GM12878 (cell line): ENCODE results near the gene LRRC23. TPM values are rescaled to one million over a fixed set of nuclear protein-coding genes. Genes with fewer than 3 reads are reported as not detected.

ENCODE experiments used
- ATAC-seq: fragments of 200-7000 bp; cut with Tn5 transposase; 3 replicates; pipeline ENCODE4 v1.9.1; 2020; ENCODE audit warnings: mild to moderate bottlenecking, moderate library complexity
- BruUV-seq: library from RNA; stranded (reverse); fragments of 400-500 nt; replicated peaks from 2 replicates; lab custom pipeline; 2021; lab: Mats Ljungman, UMichigan
- CTCF ChIA-PET: fragments of 300-600 bp; sonication (Branson Sonifier 250); formaldehyde crosslinking; extraction: SDS; loops from one replicate; lab custom pipeline; 2021; ENCODE audit warnings: inconsistent platforms; lab: Yijun Ruan, JAX
- POLR2A ChIA-PET: fragments of 350-600 bp; formaldehyde crosslinking; extraction: SDS; loops from one replicate; lab custom pipeline; 2021; ENCODE audit warnings: inconsistent platforms; lab: Charles Lee
- RAD21 ChIA-PET: fragments of 300-600 bp; sonication (Branson Sonifier 250); formaldehyde crosslinking; loops from one replicate; lab custom pipeline; 2023; ENCODE audit warnings: antibody characterized with exemption; ENCODE audit not compliant: unreplicated experiment; lab: Charles Lee
- SMC1A ChIA-PET: fragments of 300-600 bp; sonication (Branson Sonifier 250); formaldehyde crosslinking; loops from one replicate; lab custom pipeline; 2023; ENCODE audit not compliant: unreplicated experiment, uncharacterized antibody; lab: Charles Lee
- DNase-seq: peaks from one replicate; pipeline ENCODE4 v3.0.0-alpha.2; 2011; ENCODE audit warnings: low read depth, low spot score
- FAIRE-seq: peaks from 3 replicates; lab custom pipeline; 2011; peaks lifted over from hg19 to GRCh38; lab: Jason Lieb, UNC
- H2AFZ ChIP-seq: 2 replicates; pipeline ENCODE4 v1.6.0; 2011; ENCODE audit warnings: low read depth, low read length, control low read depth; ENCODE audit not compliant: control insufficient read depth
- H3K27ac ChIP-seq: 2 replicates; pipeline ENCODE4 v1.5.1; 2011; ENCODE audit warnings: control low read depth; ENCODE audit not compliant: control insufficient read depth, insufficient read depth
- H3K27me3 ChIP-seq, 2 experiments: replicated peaks in 1 of 2; 2 replicates each; pipeline versions ENCODE4 v1.6.0 to v1.6.1; 2011; ENCODE audit warnings: low read length in 1 of 2; ENCODE audit not compliant: control insufficient read depth in 2 of 2, insufficient read depth in 2 of 2
- H3K36me3 ChIP-seq, 2 experiments: 2 replicates each; pipeline ENCODE4 v1.5.1; 2011; ENCODE audit warnings: low read length in 1 of 2; ENCODE audit not compliant: control insufficient read depth in 2 of 2, insufficient read depth in 2 of 2
- H3K4me1 ChIP-seq: 2 replicates; pipeline ENCODE4 v1.6.1; 2011; ENCODE audit warnings: mild to moderate bottlenecking, low read length, moderate library complexity, mixed read lengths; ENCODE audit not compliant: control insufficient read depth, insufficient read depth
- H3K4me2 ChIP-seq: 2 replicates; pipeline ENCODE4 v1.6.0; 2011; ENCODE audit warnings: control low read depth; ENCODE audit not compliant: control insufficient read depth, insufficient read depth
- H3K4me3 ChIP-seq: fragments of 200-600 bp; sonication (generic); 2 replicates; pipeline ENCODE4 v1.5.1; 2016
- H3K79me2 ChIP-seq: 2 replicates; pipeline ENCODE4 v1.6.0; 2011; ENCODE audit warnings: low read length; ENCODE audit not compliant: control insufficient read depth, insufficient read depth
- H3K9ac ChIP-seq: 2 replicates; pipeline ENCODE4 v1.8.0; 2011; ENCODE audit warnings: low read length, control low read depth, mixed read lengths; ENCODE audit not compliant: control insufficient read depth, insufficient read depth
- H3K9me3 ChIP-seq: replicated peaks from 3 replicates; pipeline ENCODE4 v1.5.1; 2011; ENCODE audit warnings: mild to moderate bottlenecking, low read length; ENCODE audit not compliant: control insufficient read depth, insufficient read depth
- H4K20me1 ChIP-seq: 2 replicates; pipeline ENCODE4 v1.6.0; 2011; ENCODE audit not compliant: control insufficient read depth, insufficient read depth
- CBX3 ChIP-seq: fragments of 200-600 bp; sonication (generic); IDR thresholded peaks from 2 replicates; pipeline ENCODE4 v1.6.1; 2016; ENCODE audit warnings: low read depth, borderline replicate concordance
- CUX1 ChIP-seq: IDR thresholded peaks from 2 replicates; pipeline ENCODE4 v1.6.1; 2012; ENCODE audit warnings: improper control_type of control experiment, low read depth, low read length; ENCODE audit not compliant: insufficient replicate concordance
- EED ChIP-seq: sonication (generic); IDR thresholded peaks from 2 replicates; pipeline ENCODE4 v1.6.1; 2016; ENCODE audit warnings: antibody characterized with exemption, low read depth
- IKZF1 ChIP-seq: fragments of 450-650 bp; conservative IDR thresholded peaks from 2 replicates; pipeline ENCODE4 v1.6.1; 2017; ENCODE audit warnings: antibody characterized with exemption, mild to moderate bottlenecking
- NBN ChIP-seq: fragments of 450-650 bp; IDR thresholded peaks from 2 replicates; pipeline ENCODE4 v1.6.1; 2016
- NFYB ChIP-seq: IDR thresholded peaks from 2 replicates; pipeline ENCODE4 v1.6.1; 2011; ENCODE audit warnings: low read depth, mild to moderate bottlenecking, low read length, improper control_type of control experiment, moderate library complexity; ENCODE audit not compliant: insufficient read depth
- POLR2AphosphoS2 ChIP-seq: IDR thresholded peaks from 2 replicates; pipeline ENCODE4 v1.6.1; 2011; ENCODE audit warnings: low read depth, mild to moderate bottlenecking, low read length, improper control_type of control experiment, moderate library complexity
- RAD21 ChIP-seq: IDR thresholded peaks from 2 replicates; pipeline ENCODE4 v1.6.1; 2011; ENCODE audit warnings: mild to moderate bottlenecking, low read depth, low read length, moderate library complexity; ENCODE audit not compliant: insufficient read depth
- SP1 ChIP-seq: IDR thresholded peaks from one replicate; pipeline ENCODE4 v1.6.1; 2011; ENCODE audit warnings: low read depth, low read length
- WGBS: methylation state at CpG from one replicate; pipeline ENCODE4 v1.1.6; 2016; ENCODE audit warnings: low lambda C conversion rate; ENCODE audit not compliant: insufficient replicate concordance, insufficient coverage; ENCODE audit errors: missing lambda C conversion rate; 5-methylcytosine and 5-hydroxymethylcytosine counted together
- in situ Hi-C: fragments of 300-500 bp; cut with MboI; formaldehyde crosslinking; loops from 9 replicates; pipeline ENCODE4 v1.14.3; 2018; ENCODE audit warnings: mixed read lengths
- intact Hi-C: fragments of 100-400 bp; cut with micrococcal nuclease; formaldehyde crosslinking; loops from one replicate; pipeline ENCODE4 v1.14.2; 2022; ENCODE audit not compliant: unreplicated experiment
- polyA plus RNA-seq, 11 experiments: library from polyadenylated mRNA; depleted of rRNA in 4 of 11; unstranded in 6 of 11; stranded (reverse) in 5 of 11; fragments of >200 nt; fragmentation: Nextera tagmentation in 4 of 11; fragmentation: Illumina TruSeq in 1 of 11; extraction: Ambion mirVana in 4 of 11; extraction: Trizol in 1 of 11; gene quantifications; 1 replicate in 1 of 11; 2 replicates in 10 of 11; pipeline versions ENCODE4 v1.2.1 to v1.2.3, GENCODE V29; 2011 to 2016; ENCODE audit warnings: inconsistent platforms in 2 of 11, missing spikeins in 2 of 11, low read depth in 1 of 11
- total RNA-seq, 4 experiments: library from RNA; depleted of rRNA in 3 of 4; stranded (reverse); fragments of >200 nt in 3 of 4; fragmentation: Illumina TruSeq in 1 of 4; extraction: Trizol in 1 of 4; gene quantifications; 2 replicates each; pipeline versions ENCODE4 v1.2.1 to v1.2.3, GENCODE V29; 2013 to 2021
- TF ChIP-seq, protein P1 (sequence below): fragments of 450-650 bp; formaldehyde crosslinking; IDR thresholded peaks from 2 replicates; pipeline ENCODE4 v1.4.0; 2020; ENCODE audit warnings: mild to moderate bottlenecking, moderate library complexity
- TF ChIP-seq, protein P2 (sequence below): IDR thresholded peaks from 2 replicates; pipeline ENCODE4 v1.6.1; 2012; ENCODE audit warnings: low read depth, low read length, improper control_type of control experiment

The LRRC23 gene
- total and polyA plus RNA-seq, 10 of the 15 experiments (the other 5 are each of a cell fraction or from before 2014, with no cell fraction given), result 1.4 to 6.9 (median 3.4) TPM

GRCh38 chr12:6961695-6962284 lies 57.2 kb downstream of the LRRC23 start:
- ChIA-PET POLR2A (interaction anchor here (0.5 to 13.5 kb wide), 4 partner anchors 17 to 35 kb away, joined by 4 to 524 read pairs (median 5); partner anchors contain the start of genes C12orf57, PTPN6 and RNU7-1), CTCF (interaction anchor here (0.8 to 13.2 kb wide), 11 partner anchors 14 to 152 kb away, joined by 3 to 645 read pairs (median 5); partner anchors contain the start of genes C12orf57, LPCAT3, PTPN6 and RNU7-1), SMC1A (interaction anchor here (0.9 to 13.2 kb wide), 8 partner anchors 14 to 151 kb away, joined by 3 to 395 read pairs (median 4); partner anchors contain the start of genes C12orf57, CDCA3, PTPN6 and RNU7-1), RAD21 (interaction anchor here (0.5 to 13.5 kb wide), 9 partner anchors 10 to 150 kb away, joined by 3 to 426 read pairs (median 4); partner anchors contain the start of genes C12orf57, PTPN6, RNU7-1 and SPSB2)
- WGBS, result 0% methylated on average over 16 of the region's 16 CpGs
- peaks cover 44% of the 10 kb centered on the region for H3K79me2 ChIP-seq
- FAIRE-seq, result no peak
- in situ Hi-C loops (loop anchor here (5.0 to 25.0 kb wide), 2 partner anchors 151 to 1676 kb away; no protein-coding TSS in a partner anchor), intact Hi-C loops (loop anchor here (1.0 to 5.0 kb wide), 2 partner anchors 8 to 151 kb away; no protein-coding TSS in a partner anchor)
- peaks cover 65% of the 10 kb centered on the region for H3K4me1 ChIP-seq
- BruUV-seq, result no TSS peak
- DNase-seq, result no peak
- H3K27me3 ChIP-seq, result no peaks in the 10 kb centered on the region
- H3K4me3 ChIP-seq, result peak overlapping the region; percentile 37
- H4K20me1 ChIP-seq, result no peaks in the 10 kb centered on the region
- peak; percentile 28 for ATAC-seq
- H2AFZ ChIP-seq, result peak overlapping the region; percentile 46
- peak overlapping the region; percentile 99; the same call in 1 of the 2 replicates for H3K4me2 ChIP-seq
- peak overlapping the region; percentile 99 for H3K27ac ChIP-seq
- H3K9ac ChIP-seq, result peak overlapping the region; percentile 91
- H3K36me3 ChIP-seq, result peaks cover 20 to 34% of the 10 kb centered on the region in 2 experiments
- H3K9me3 ChIP-seq, result no peaks in the 10 kb centered on the region
- no peak for TF ChIP-seq SP1
- TF ChIP-seq NBN, result 0 out of 2 replicates have a peak, but pooled peaks have one; percentile 44
- TF ChIP-seq NFYB, result no peak
- TF ChIP-seq POLR2AphosphoS2, result peak; percentile 34; the same call in 1 of the 2 replicates
- TF ChIP-seq, protein P1, sequence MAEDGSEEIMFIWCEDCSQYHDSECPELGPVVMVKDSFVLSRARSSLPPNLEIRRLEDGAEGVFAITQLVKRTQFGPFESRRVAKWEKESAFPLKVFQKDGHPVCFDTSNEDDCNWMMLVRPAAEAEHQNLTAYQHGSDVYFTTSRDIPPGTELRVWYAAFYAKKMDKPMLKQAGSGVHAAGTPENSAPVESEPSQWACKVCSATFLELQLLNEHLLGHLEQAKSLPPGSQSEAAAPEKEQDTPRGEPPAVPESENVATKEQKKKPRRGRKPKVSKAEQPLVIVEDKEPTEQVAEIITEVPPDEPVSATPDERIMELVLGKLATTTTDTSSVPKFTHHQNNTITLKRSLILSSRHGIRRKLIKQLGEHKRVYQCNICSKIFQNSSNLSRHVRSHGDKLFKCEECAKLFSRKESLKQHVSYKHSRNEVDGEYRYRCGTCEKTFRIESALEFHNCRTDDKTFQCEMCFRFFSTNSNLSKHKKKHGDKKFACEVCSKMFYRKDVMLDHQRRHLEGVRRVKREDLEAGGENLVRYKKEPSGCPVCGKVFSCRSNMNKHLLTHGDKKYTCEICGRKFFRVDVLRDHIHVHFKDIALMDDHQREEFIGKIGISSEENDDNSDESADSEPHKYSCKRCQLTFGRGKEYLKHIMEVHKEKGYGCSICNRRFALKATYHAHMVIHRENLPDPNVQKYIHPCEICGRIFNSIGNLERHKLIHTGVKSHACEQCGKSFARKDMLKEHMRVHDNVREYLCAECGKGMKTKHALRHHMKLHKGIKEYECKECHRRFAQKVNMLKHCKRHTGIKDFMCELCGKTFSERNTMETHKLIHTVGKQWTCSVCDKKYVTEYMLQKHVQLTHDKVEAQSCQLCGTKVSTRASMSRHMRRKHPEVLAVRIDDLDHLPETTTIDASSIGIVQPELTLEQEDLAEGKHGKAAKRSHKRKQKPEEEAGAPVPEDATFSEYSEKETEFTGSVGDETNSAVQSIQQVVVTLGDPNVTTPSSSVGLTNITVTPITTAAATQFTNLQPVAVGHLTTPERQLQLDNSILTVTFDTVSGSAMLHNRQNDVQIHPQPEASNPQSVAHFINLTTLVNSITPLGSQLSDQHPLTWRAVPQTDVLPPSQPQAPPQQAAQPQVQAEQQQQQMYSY, result 0 out of 2 replicates have a peak, but pooled peaks have one; percentile 15
- peak; percentile 58 for TF ChIP-seq EED
- 0 out of 2 replicates have a peak, but pooled peaks have one; percentile 35 for TF ChIP-seq IKZF1
- TF ChIP-seq CBX3, result no peak
- TF ChIP-seq, protein P2, sequence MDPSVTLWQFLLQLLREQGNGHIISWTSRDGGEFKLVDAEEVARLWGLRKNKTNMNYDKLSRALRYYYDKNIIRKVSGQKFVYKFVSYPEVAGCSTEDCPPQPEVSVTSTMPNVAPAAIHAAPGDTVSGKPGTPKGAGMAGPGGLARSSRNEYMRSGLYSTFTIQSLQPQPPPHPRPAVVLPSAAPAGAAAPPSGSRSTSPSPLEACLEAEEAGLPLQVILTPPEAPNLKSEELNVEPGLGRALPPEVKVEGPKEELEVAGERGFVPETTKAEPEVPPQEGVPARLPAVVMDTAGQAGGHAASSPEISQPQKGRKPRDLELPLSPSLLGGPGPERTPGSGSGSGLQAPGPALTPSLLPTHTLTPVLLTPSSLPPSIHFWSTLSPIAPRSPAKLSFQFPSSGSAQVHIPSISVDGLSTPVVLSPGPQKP, result no peak
- no peak for TF ChIP-seq RAD21
- TF ChIP-seq CUX1, result no peak
